H1 (cell line): ENCODE measurements around the gene COPS9. TPM values are rescaled to one million over a fixed set of nuclear protein-coding genes. Genes with fewer than 3 reads are reported as not detected.

Experiments
- CHD7 ChIP-seq: fragments of 300-600 bp; sonication (generic); IDR thresholded peaks from 2 replicates; pipeline ENCODE4 v1.7.1; 2012; ENCODE audit warnings: low read length, moderate library complexity, mild to moderate bottlenecking, inconsistent platforms; ENCODE audit not compliant: insufficient replicate concordance
- JUN ChIP-seq: IDR thresholded peaks from 2 replicates; pipeline ENCODE4 v1.6.1; 2011; ENCODE audit warnings: low read depth, mild to moderate bottlenecking, improper control_type of control experiment, low read length
- MAX ChIP-seq: IDR thresholded peaks from 2 replicates; pipeline ENCODE4 v1.6.1; 2012; ENCODE audit warnings: inconsistent platforms
- SAP30 ChIP-seq: fragments of 300-600 bp; sonication (generic); IDR thresholded peaks from 2 replicates; pipeline ENCODE4 v1.7.1; 2012; ENCODE audit warnings: low read length, moderate library complexity, mild to moderate bottlenecking, inconsistent platforms; ENCODE audit not compliant: insufficient read depth, insufficient replicate concordance
- SIN3A ChIP-seq, 2 experiments: IDR thresholded peaks in 1 of 2; conservative IDR thresholded peaks in 1 of 2; 2 replicates each; pipeline ENCODE4 v1.6.1; 2011 to 2012; ENCODE audit warnings: low read length in 2 of 2, improper control_type of control experiment in 1 of 2, low read depth in 1 of 2, mild to moderate bottlenecking in 1 of 2
- SP1 ChIP-seq: IDR thresholded peaks from 2 replicates; pipeline ENCODE4 v1.6.1; 2011; ENCODE audit warnings: low read depth, low read length
- TAF1 ChIP-seq: IDR thresholded peaks from 2 replicates; pipeline ENCODE4 v1.6.1; 2011; ENCODE audit warnings: mild to moderate bottlenecking, low read depth, low read length
- TCF12 ChIP-seq: IDR thresholded peaks from 2 replicates; pipeline ENCODE4 v1.6.1; 2011; ENCODE audit warnings: low read depth, mild to moderate bottlenecking, low read length
- polyA plus RNA-seq, 7 experiments: library from polyadenylated mRNA; depleted of rRNA in 3 of 7; stranded (reverse) in 5 of 7; unstranded in 2 of 7; fragments of >200 nt in 5 of 7; fragments of 200-250 nt in 2 of 7; gene quantifications; 1 replicate in 5 of 7; 2 replicates in 1 of 7; 4 replicates in 1 of 7; pipeline versions ENCODE4 v1.2.1 to v1.2.3, GENCODE V29; 2011 to 2013; ENCODE audit warnings: missing spikeins in 2 of 7, mixed read lengths in 2 of 7
- total RNA-seq: library from RNA; stranded (reverse); fragmentation: NEBNext Ultra II Directional; extraction: Animal tissue kit (Norgen Biotek cat#: 25700); gene quantifications from 2 replicates; pipeline ENCODE4 v1.2.1, GENCODE V29; 2021

Gene COPS9
- total and polyA plus RNA-seq, 2 of the 8 experiments (the other 6 are each of a cell fraction or from before 2014, with no cell fraction given): 154 to 234 TPM

- TF ChIP-seq MAX (no peak), CHD7 (no peak), SAP30 (no peak), SIN3A (conservative IDR thresholded peaks at IDR 0.05 in 1 of 2, IDR thresholded peaks at IDR 0.05 in 1 of 2; ENCODE audit: low read depth in 1 of 2, low read length in 2 of 2) (no peak), JUN (no peak), TCF12 (no peak), TAF1 (no peak), SP1 (no peak)
Measured at GRCh38 chr2:240109386-240109785, 26.7 kb downstream of the COPS9 start (continued).
